OCI-LY1 (cell line): Measurements from ENCODE around the gene TMPRSS3.

Source experiments
- EZH2 ChIP-seq: fragments of 200-600 bp; sonication (generic), shearing (Covaris generic); IDR thresholded peaks from 2 replicates; pipeline ENCODE4 v1.8.0; 2017; ENCODE audit warnings: borderline replicate concordance, mixed run types, mild to moderate bottlenecking, antibody characterized with exemption, low read length, moderate library complexity, mixed read lengths
- TF ChIP-seq, protein P1 (sequence below): fragments of 200-600 bp; sonication (generic), shearing (Covaris generic); IDR thresholded peaks from 2 replicates; pipeline ENCODE4 v1.5.1; 2017; ENCODE audit warnings: mild to moderate bottlenecking, antibody characterized with exemption, low read length, moderate library complexity, mixed read lengths

DNA sequence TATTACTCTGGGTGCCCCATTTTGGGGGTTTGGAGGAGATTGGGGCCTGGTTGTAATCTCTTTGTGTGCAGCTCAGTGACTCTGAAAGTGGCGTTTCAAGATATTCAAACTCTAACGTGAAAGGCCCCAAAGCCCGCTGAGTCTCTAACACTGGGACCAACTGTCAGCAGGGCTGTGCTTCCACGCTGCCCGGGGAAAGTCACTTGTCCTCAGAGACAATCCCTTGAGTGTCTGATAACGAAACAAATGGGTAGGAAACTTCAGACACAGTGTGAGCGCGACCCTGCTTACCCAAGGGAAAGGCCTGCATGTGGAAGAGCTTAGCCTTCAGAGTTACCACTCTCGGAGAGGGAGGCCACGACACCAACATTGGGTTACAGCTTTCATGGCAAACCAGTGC, 8.7 kb upstream of the TMPRSS3 start:
- TF ChIP-seq, protein P1, sequence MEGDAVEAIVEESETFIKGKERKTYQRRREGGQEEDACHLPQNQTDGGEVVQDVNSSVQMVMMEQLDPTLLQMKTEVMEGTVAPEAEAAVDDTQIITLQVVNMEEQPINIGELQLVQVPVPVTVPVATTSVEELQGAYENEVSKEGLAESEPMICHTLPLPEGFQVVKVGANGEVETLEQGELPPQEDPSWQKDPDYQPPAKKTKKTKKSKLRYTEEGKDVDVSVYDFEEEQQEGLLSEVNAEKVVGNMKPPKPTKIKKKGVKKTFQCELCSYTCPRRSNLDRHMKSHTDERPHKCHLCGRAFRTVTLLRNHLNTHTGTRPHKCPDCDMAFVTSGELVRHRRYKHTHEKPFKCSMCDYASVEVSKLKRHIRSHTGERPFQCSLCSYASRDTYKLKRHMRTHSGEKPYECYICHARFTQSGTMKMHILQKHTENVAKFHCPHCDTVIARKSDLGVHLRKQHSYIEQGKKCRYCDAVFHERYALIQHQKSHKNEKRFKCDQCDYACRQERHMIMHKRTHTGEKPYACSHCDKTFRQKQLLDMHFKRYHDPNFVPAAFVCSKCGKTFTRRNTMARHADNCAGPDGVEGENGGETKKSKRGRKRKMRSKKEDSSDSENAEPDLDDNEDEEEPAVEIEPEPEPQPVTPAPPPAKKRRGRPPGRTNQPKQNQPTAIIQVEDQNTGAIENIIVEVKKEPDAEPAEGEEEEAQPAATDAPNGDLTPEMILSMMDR: no peak
- TF ChIP-seq EZH2: no peak
